H1 (cell line): ENCODE measurements around the gene EGFLAM.

Experiments used
- POLR2A ChIP-seq, 2 experiments: IDR thresholded peaks; 1 replicate in 1 of 2; 2 replicates in 1 of 2; pipeline ENCODE4 v1.6.1; 2011; ENCODE audit warnings: low read depth in 2 of 2, low read length in 2 of 2, mild to moderate bottlenecking in 2 of 2; ENCODE audit errors: control extremely low read depth in 1 of 2
- SRF ChIP-seq: IDR thresholded peaks from 2 replicates; pipeline ENCODE4 v1.6.1; 2011; ENCODE audit warnings: mild to moderate bottlenecking, low read depth, low read length, moderate library complexity

- TF ChIP-seq POLR2A (IDR thresholded peaks at IDR 0.05; ENCODE audit: control extremely low read depth in 1 of 2, low read depth in 2 of 2, low read length in 2 of 2) (no peak), SRF (no peak)
These were observed 118.0 kb downstream of the EGFLAM start for GRCh38 chr5:38376404-38376803.
